GM21367 (cell line): ENCODE results near the gene MRPL38.
A peak's percentile ranks its signal among the peaks of the same experiment; 100 is the strongest.

Experiments used
- ATAC-seq: cut with Tn5 transposase; IDR thresholded peaks from one replicate; pipeline ENCODE4 v1.9.1; 2021; ENCODE audit not compliant: unreplicated experiment

Gene MRPL38

DNA sequence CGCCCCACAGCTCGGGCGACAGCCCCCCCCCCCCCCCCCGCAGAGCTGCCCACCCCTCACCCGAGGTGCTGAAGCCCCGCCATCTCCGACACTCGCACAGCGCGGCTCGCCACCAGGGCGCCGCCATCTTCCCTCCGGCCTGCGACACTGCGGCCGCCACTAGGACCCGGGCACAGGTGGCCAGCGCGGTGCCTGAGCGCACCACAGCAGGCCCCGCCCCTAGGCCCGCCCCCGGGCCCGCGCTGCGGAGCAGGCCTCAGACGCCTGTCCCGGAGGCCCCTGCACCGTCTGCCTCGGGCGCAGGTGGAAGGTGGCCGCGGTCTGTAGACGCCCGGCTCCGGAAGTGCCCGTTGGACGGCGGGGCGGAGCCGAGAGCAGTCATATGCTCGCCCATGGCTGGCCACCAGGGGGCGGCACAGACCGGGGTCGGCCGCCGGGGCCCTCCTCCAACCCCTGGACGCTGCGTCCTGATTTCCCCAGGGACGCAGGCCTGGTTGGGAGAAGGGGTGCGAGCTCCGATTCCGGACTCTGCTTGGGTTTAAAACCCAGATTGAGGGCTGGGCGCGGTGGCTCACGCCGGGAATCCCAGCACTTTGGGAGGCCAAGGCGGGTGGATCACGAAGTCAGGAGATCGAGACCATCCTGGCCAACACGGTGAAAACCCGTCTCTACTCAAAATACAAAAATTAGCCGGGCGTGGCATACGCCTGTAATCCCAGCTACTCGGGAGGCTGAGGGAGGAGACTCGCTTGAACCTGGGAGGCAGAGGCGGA is at the start of gene MRPL38:
TSS of gene MRPL38 (minus strand) at position 136 of the 773 bp plus-strand sequence. CDS start at position 127, 9 bp downstream.
- peak; percentile 88 for ATAC-seq

DNA sequence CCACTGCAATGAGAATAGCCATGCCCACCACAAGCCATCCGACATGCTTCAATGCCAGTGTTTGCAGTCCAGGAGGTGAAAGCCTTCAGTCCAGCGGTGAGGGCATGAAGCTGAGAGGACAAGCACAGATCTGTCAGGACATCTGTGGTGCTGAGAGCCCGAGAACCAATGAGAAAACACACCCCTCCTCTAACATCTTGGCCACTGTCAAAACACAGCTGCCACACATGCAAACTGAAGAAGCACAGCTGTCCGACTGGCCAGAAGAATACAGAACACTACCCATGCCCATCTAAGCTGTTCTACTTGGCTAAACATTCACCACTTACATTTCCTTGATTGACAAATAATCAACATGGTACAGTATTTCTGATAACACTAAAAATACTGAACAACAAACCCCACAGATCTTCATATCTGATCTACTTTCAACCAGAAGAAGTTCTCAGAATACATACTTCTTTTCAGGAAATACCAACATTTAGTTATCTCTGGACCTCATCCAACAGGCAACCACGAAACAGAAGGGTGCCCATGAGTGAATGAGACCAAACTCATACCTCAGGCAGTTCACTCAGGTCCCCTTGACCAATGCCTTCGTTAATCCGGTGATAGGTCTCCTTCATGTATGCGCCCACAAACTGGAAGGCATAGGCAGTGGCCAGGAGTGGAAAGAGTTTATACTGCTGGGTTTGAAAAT is 46.3 kb upstream of the MRPL38 start:
- no peak for ATAC-seq

DNA sequence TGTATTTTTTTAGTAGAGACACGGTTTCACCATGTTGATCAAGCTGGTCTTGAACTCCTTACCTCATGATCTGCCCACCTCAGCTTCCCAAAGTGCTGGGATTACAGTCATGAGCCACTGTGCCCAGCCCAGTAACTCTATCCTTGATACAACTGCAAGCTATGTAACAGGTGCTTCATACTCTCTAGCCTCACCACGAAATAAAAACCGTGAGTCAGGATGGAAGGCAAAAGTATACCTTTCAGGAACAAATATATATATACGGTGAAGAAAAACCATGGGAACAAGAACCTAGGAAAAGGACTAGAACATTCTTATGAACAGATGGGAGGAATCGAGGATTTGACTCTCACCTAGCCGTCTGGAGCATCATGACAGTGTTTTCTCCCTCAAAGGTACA is 45.7 kb upstream of the MRPL38 start:
- ATAC-seq, result no peak

GRCh38 chr17:75945211-75945610 is 40.5 kb upstream of the MRPL38 start:
- ATAC-seq, result no peak

GRCh38 chr17:75943491-75943890 is 38.8 kb upstream of the MRPL38 start:
- ATAC-seq, result no peak

- ATAC-seq, result no peak
These were observed 37.8 kb upstream of the MRPL38 start for GRCh38 chr17:75942473-75942872.

DNA sequence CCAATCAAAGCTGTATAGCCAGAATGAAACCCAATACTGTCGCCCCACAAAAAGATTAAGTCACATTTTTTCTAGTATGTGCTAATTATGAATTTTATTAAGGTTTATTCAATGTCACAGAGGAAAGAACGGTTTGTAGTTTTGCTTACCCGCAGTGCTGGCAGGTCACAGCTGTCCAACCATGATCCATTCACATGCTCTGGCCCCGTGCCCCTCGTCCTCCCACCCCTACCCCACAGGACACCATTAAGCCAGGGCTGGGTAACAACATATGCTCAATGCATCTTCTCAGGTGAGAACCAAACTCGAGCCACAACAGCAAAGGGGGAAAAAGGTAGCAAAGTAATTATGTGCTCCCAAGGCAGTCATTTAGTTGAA is 36.7 kb upstream of the MRPL38 start:
- no peak for ATAC-seq

- ATAC-seq, result peak; percentile 93
These were observed 36.2 kb upstream of the MRPL38 start, which contains the start of gene FBF1 for GRCh38 chr17:75940727-75941441. Gene FBF1 (minus strand): TSS chr17:75941042. CDS start chr17:75938149, 2,893 bp downstream.

DNA sequence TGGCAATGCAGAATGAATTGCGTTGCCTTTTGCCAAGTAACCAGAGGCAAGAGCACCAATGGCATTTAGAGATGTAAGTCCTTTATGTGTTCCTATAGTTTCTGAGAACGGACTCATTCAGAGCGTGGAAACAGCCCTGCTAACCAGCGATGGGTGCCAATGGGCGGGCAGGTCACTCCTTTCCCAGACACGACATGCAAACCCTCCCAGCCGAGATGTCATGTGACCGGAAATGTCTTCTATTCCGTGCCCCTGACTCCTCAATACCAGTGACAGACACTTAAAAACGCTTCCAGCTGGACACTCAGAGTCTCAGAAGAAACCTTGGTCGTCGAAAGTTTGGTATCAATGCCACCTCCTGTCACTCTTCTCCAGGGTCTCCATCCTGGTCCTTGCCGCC is 33.0 kb upstream of the MRPL38 start:
- ATAC-seq, result no peak

DNA sequence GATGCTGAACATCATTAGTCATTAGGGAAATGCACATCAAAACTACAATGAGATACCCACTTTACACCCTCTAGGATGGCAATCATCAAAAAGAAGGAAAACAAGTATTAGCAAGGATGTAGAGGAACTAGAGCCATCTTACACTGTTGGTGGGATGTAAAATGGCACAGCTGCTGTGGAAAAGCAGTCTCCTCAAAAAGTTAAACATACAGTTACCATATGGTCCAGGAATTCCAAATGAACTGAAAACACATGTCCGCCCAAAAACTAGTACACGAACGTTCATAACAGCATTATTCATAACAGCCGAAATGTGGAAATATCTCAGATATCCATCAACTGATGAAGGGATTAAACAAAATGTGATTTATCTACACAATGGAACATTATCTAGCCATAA is 29.1 kb upstream of the MRPL38 start:
- ATAC-seq, result no peak

- no peak for ATAC-seq
These were observed 28.2 kb upstream of the MRPL38 start for GRCh38 chr17:75932852-75933251.

DNA sequence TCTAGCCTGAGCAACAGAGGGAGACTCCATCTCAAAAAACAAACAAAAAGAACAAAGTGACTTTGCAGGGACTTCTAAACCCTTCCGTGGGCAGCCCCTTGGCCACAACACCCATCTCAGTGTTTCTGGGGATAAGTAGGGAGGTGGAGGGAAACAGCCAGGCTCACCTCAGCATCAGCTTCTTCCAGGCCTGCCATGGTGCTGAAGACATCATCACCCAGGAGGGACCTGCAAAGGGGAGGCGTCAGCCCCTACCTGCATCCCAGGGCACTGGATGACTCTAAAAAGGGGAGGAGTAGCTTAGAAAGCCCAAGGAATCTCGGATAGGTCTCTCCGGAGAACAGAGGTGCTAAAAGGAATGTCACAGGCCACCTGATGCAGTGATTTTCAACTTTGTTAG is 26.4 kb upstream of the MRPL38 start:
- ATAC-seq, result no peak

DNA sequence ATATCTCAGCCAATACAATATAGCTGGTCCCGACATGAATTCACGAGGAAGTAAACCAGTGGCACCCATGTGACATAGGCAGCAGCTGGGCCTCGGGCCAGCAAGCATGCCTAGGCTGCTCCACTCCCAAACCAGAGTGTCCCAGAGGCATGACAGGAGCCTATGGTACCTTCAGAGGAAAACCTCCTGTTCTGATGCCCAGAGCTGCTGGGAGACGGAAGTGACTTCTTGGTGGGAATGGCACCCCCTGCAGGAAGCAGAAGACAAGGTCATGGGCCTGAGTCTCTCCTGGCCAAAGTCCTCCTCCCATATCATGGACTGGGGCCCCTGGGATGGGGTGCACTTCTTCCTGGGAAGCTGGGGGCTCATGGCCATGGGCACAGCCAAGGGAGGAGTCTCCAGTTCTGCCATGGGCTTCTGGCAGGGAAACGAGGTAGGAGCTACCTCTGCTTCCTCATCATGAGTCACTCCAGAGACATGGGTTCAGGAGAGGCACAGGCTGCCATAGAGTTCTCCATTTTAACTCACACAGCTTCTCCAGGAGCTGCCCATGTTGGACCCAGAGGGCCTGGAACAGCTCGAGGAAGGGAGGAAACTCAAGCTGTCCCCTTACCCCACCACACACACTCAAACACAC is 22.7 kb upstream of the MRPL38 start:
- ATAC-seq, result no peak

DNA sequence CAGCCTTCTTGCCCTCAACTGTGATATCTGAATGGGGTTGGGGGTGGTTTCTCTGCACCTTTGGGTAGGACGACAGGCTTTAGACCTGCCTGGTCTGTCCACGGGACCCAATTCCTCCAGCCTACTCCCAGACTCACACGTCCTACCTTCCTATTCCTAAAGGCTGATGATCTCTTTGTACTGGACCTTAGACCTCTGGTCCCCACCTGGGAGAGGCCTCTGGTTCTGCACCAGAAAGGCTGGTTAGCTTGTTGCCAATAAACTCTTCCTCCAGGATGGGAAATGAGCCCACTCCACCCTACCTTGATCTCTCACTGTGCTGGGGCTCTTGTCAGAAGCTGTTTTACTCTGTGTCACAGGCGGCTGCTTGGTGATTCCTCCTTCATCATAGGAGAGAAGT is 21.8 kb upstream of the MRPL38 start:
- ATAC-seq, result no peak

GRCh38 chr17:75925912-75926311 is 21.2 kb upstream of the MRPL38 start:
- no peak for ATAC-seq

GRCh38 chr17:75925103-75925502 is 20.4 kb upstream of the MRPL38 start:
- no peak for ATAC-seq

- no peak for ATAC-seq
These were observed 18.5 kb upstream of the MRPL38 start for GRCh38 chr17:75922963-75923874.

- no peak for ATAC-seq
These were observed 17.7 kb upstream of the MRPL38 start for GRCh38 chr17:75922173-75922961.

- no peak for ATAC-seq
These were observed 16.9 kb upstream of the MRPL38 start for GRCh38 chr17:75921596-75921995.
